ENCODE data around the gene RGL4. TPM values are rescaled to one million over a fixed set of nuclear protein-coding genes. Genes with fewer than 3 reads are reported as not detected.
"Not testable (repeated sequence)": the region's sequence is repeated elsewhere in the genome, so short reads cannot be mapped to it uniquely, and the experiment has no call there.

The RGL4 gene, protein sequence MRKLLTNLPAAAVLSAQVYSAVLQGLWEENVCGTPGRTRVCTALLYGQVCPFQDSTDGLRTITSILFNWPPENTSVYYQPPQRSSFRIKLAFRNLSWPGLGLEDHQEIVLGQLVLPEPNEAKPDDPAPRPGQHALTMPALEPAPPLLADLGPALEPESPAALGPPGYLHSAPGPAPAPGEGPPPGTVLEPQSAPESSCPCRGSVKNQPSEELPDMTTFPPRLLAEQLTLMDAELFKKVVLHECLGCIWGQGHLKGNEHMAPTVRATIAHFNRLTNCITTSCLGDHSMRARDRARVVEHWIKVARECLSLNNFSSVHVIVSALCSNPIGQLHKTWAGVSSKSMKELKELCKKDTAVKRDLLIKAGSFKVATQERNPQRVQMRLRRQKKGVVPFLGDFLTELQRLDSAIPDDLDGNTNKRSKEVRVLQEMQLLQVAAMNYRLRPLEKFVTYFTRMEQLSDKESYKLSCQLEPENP
- under 1 TPM; 0.40 to 0.73 TPM for polyA plus RNA-seq

DNA sequence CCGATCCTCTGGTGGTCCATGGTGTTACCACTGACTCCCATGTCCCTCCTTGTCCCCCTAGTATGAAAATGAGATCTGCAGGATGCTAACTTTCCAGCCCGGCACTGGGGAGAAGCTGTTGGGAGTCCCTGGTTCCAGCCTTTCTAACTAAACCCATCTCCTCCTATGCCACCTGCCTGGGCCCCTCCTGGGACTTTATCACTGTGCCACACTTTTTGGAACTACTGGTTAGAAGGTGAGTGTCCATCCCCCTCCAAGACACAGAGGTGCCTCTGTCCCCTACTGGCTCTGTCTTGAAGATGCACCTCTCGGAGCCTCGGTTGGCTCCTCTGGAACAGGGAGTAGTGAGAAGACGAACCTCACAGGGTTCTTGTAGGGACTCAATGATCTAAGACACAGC is at the start of gene RGL4:
Gene RGL4 (plus strand): TSS at position 301 of the 400 bp plus-strand sequence. CDS start 1,018 bp downstream, outside the sequence.
- Histone ChIP-seq H3K4me1 (ENCODE audit: control insufficient read depth in 2 of 2, insufficient read depth in 2 of 2, low read length in 1 of 2) (no peaks in the 10 kb centered on the region), H3K9me3 (ENCODE audit: control insufficient read depth in 2 of 2, insufficient read depth in 1 of 2, low read depth in 1 of 2, low read length in 1 of 2) (no peaks in the 10 kb centered on the region), H3K4me3 (ENCODE audit: low read depth in 1 of 2, low read length in 2 of 2) (no peak within 1 kb of the TSS), H3K36me3 (ENCODE audit: control insufficient read depth in 2 of 2, insufficient read depth in 2 of 2, low read length in 1 of 2) (peaks cover 11 to 34% of the 10 kb centered on the region in 2 donors), H3K27ac (ENCODE audit: low read depth in 2 of 2, low read length in 1 of 2) (no peak within 1 kb of the TSS), H3K27me3 (ENCODE audit: control insufficient read depth in 1 of 2, insufficient read depth in 2 of 2, low read length in 2 of 2) (no peaks in the 10 kb centered on the region)
- 93 to 96% methylated on average over 5 of the region's 5 CpGs for WGBS, 2 donors

GRCh38 chr22:23646526-23646925 is 44.3 kb upstream of the RGL4 start:
- 97 to 98% methylated on average over 7 of the region's 7 CpGs for WGBS, 2 donors
- not testable (repeated sequence) for H3K36me3 ChIP-seq (ENCODE audit: control insufficient read depth in 2 of 2, insufficient read depth in 2 of 2, low read length in 1 of 2); H3K4me1 ChIP-seq (ENCODE audit: control insufficient read depth in 2 of 2, insufficient read depth in 2 of 2, low read length in 1 of 2); H3K9me3 ChIP-seq (ENCODE audit: control insufficient read depth in 2 of 2, insufficient read depth in 1 of 2, low read depth in 1 of 2, low read length in 1 of 2); H3K4me3 ChIP-seq (ENCODE audit: low read depth in 1 of 2, low read length in 2 of 2); H3K27me3 ChIP-seq (ENCODE audit: control insufficient read depth in 1 of 2, insufficient read depth in 2 of 2, low read length in 2 of 2); H3K27ac ChIP-seq (ENCODE audit: low read depth in 2 of 2, low read length in 1 of 2)

GRCh38 chr22:23649071-23649501 is 41.7 kb upstream of the RGL4 start:
- H3K36me3 ChIP-seq (ENCODE audit: control insufficient read depth in 2 of 2, insufficient read depth in 2 of 2, low read length in 1 of 2): peaks cover 0 to 7% of the 10 kb centered on the region in 2 donors
- 86 to 93% methylated on average over 18 of the region's 18 CpGs for WGBS, 2 donors
- H3K4me3 ChIP-seq (ENCODE audit: low read depth in 1 of 2, low read length in 2 of 2): no peak overlapping the region
- H3K27ac ChIP-seq (ENCODE audit: low read depth in 2 of 2, low read length in 1 of 2): no peak overlapping the region
- no peaks in the 10 kb centered on the region for H3K9me3 ChIP-seq (ENCODE audit: control insufficient read depth in 2 of 2, insufficient read depth in 1 of 2, low read depth in 1 of 2, low read length in 1 of 2)
- no peaks in the 10 kb centered on the region for H3K4me1 ChIP-seq (ENCODE audit: control insufficient read depth in 2 of 2, insufficient read depth in 2 of 2, low read length in 1 of 2)
- no peaks in the 10 kb centered on the region for H3K27me3 ChIP-seq (ENCODE audit: control insufficient read depth in 1 of 2, insufficient read depth in 2 of 2, low read length in 2 of 2)

DNA sequence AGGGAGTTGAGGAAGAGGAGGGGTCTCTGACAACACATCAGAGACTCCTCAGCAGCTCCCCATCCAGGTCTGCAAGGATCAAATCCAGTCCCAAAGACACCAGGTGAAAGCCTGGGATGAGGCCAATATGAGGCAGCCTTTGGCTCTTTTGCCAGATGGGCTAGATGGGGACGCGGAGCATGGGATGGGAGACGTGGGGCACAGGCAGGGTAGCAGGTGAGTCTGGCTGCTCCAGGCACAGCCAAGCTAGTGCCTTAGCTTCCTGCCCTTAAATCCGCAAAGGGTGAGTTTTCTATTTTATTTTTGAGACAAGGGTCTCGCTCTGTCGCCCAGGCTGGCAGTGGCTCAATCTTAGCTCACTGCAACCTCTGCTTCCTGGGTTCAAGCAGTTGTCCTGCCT is 39.1 kb upstream of the RGL4 start:
- 93 to 95% methylated on average over 6 of the region's 6 CpGs for WGBS, 2 donors
- Histone ChIP-seq H3K36me3 (ENCODE audit: control insufficient read depth in 2 of 2, insufficient read depth in 2 of 2, low read length in 1 of 2) (peaks cover 0 to 10% of the 10 kb centered on the region in 2 donors), H3K9me3 (ENCODE audit: control insufficient read depth in 2 of 2, insufficient read depth in 1 of 2, low read depth in 1 of 2, low read length in 1 of 2) (no peaks in the 10 kb centered on the region), H3K4me3 (ENCODE audit: low read depth in 1 of 2, low read length in 2 of 2) (no peak overlapping the region), H3K4me1 (ENCODE audit: control insufficient read depth in 2 of 2, insufficient read depth in 2 of 2, low read length in 1 of 2) (no peaks in the 10 kb centered on the region), H3K27me3 (ENCODE audit: control insufficient read depth in 1 of 2, insufficient read depth in 2 of 2, low read length in 2 of 2) (no peaks in the 10 kb centered on the region), H3K27ac (ENCODE audit: low read depth in 2 of 2, low read length in 1 of 2) (no peak overlapping the region)

DNA sequence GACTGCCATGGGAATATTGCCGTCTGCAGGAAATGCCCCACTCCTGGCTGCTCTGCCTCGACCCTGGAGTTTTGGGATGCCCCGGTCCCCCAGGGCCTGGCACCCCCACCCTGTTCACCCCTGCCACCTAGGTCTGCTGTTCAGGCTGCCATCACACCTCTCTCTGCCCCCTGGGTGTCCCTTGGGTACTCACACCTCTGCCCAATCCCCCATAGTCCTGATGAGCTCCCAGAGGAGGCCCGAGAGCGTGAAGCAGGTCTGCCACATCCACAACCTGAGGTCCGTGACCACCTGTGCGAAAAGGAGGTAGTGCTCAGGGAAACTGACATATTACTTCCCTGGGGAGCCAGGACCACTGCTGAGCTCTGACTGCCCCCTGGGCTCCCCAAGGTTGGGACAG is 38.5 kb upstream of the RGL4 start:
- WGBS, 2 donors: 93 to 95% methylated on average over 7 of the region's 7 CpGs
- no peak overlapping the region for H3K27ac ChIP-seq (ENCODE audit: low read depth in 2 of 2, low read length in 1 of 2)
- H3K9me3 ChIP-seq (ENCODE audit: control insufficient read depth in 2 of 2, insufficient read depth in 1 of 2, low read depth in 1 of 2, low read length in 1 of 2): no peaks in the 10 kb centered on the region
- H3K4me3 ChIP-seq (ENCODE audit: low read depth in 1 of 2, low read length in 2 of 2): no peak overlapping the region
- no peaks in the 10 kb centered on the region for H3K27me3 ChIP-seq (ENCODE audit: control insufficient read depth in 1 of 2, insufficient read depth in 2 of 2, low read length in 2 of 2)
- peaks cover 0 to 10% of the 10 kb centered on the region in 2 donors for H3K36me3 ChIP-seq (ENCODE audit: control insufficient read depth in 2 of 2, insufficient read depth in 2 of 2, low read length in 1 of 2)
- no peaks in the 10 kb centered on the region for H3K4me1 ChIP-seq (ENCODE audit: control insufficient read depth in 2 of 2, insufficient read depth in 2 of 2, low read length in 1 of 2)

GRCh38 chr22:23652711-23653110 is 38.1 kb upstream of the RGL4 start:
- no peaks in the 10 kb centered on the region for H3K4me1 ChIP-seq (ENCODE audit: control insufficient read depth in 2 of 2, insufficient read depth in 2 of 2, low read length in 1 of 2)
- H3K4me3 ChIP-seq (ENCODE audit: low read depth in 1 of 2, low read length in 2 of 2): no peak overlapping the region
- peaks cover 0 to 10% of the 10 kb centered on the region in 2 donors for H3K36me3 ChIP-seq (ENCODE audit: control insufficient read depth in 2 of 2, insufficient read depth in 2 of 2, low read length in 1 of 2)
- H3K27me3 ChIP-seq (ENCODE audit: control insufficient read depth in 1 of 2, insufficient read depth in 2 of 2, low read length in 2 of 2): no peaks in the 10 kb centered on the region
- no peaks in the 10 kb centered on the region for H3K9me3 ChIP-seq (ENCODE audit: control insufficient read depth in 2 of 2, insufficient read depth in 1 of 2, low read depth in 1 of 2, low read length in 1 of 2)
- no peak overlapping the region for H3K27ac ChIP-seq (ENCODE audit: low read depth in 2 of 2, low read length in 1 of 2)
- WGBS, 2 donors: 96 to 98% methylated on average over 8 of the region's 8 CpGs

DNA sequence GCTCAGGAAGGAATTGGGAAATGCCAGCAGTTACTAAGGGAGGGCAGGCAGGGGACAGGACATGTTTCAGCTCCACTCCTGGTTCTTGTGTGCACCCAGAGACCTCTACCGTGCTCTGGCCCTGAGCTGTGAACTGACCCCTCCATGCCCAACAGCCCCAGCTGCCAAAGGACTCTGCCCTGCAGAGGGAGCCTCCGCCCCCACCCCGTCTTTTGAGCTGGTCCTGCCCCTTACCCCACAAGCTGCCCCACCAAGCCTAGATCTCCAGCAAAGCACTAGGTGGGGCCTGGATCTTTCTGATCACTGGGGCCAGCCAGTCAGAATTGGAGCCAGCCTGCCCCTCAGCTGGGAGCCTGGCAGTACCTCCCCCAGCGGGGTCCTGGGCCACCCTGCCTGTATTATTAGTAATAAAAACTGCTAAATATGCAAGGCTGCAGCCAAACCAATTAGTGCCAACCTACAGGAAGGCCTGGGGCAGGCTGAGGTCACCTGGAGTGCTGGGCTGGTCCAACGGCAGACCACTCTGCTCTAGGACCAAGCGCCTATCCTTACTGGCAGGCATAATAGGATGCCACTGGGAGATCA is 34.8 kb upstream of the RGL4 start:
- WGBS, 2 donors: 90 to 92% methylated on average over 6 of the region's 6 CpGs
- peaks cover 0 to 13% of the 10 kb centered on the region in 2 donors for H3K36me3 ChIP-seq (ENCODE audit: control insufficient read depth in 2 of 2, insufficient read depth in 2 of 2, low read length in 1 of 2)
- H3K4me1 ChIP-seq (ENCODE audit: control insufficient read depth in 2 of 2, insufficient read depth in 2 of 2, low read length in 1 of 2): no peaks in the 10 kb centered on the region
- no peaks in the 10 kb centered on the region for H3K27me3 ChIP-seq (ENCODE audit: control insufficient read depth in 1 of 2, insufficient read depth in 2 of 2, low read length in 2 of 2)
- H3K4me3 ChIP-seq (ENCODE audit: low read depth in 1 of 2, low read length in 2 of 2): no peak overlapping the region
- no peaks in the 10 kb centered on the region for H3K9me3 ChIP-seq (ENCODE audit: control insufficient read depth in 2 of 2, insufficient read depth in 1 of 2, low read depth in 1 of 2, low read length in 1 of 2)
- no peak overlapping the region for H3K27ac ChIP-seq (ENCODE audit: low read depth in 2 of 2, low read length in 1 of 2)

- Histone ChIP-seq H3K27me3 (ENCODE audit: control insufficient read depth in 1 of 2, insufficient read depth in 2 of 2, low read length in 2 of 2) (no peaks in the 10 kb centered on the region), H3K4me3 (ENCODE audit: low read depth in 1 of 2, low read length in 2 of 2) (no peak overlapping the region), H3K9me3 (ENCODE audit: control insufficient read depth in 2 of 2, insufficient read depth in 1 of 2, low read depth in 1 of 2, low read length in 1 of 2) (no peaks in the 10 kb centered on the region), H3K4me1 (ENCODE audit: control insufficient read depth in 2 of 2, insufficient read depth in 2 of 2, low read length in 1 of 2) (no peaks in the 10 kb centered on the region), H3K27ac (ENCODE audit: low read depth in 2 of 2, low read length in 1 of 2) (no peak overlapping the region), H3K36me3 (ENCODE audit: control insufficient read depth in 2 of 2, insufficient read depth in 2 of 2, low read length in 1 of 2) (peaks cover 0 to 12% of the 10 kb centered on the region in 2 donors)
- 72 to 80% methylated on average over 5 of the region's 5 CpGs for WGBS, 2 donors
These were observed 33.1 kb upstream of the RGL4 start for GRCh38 chr22:23657727-23658126.

- not testable (repeated sequence) for H3K27ac ChIP-seq (ENCODE audit: low read depth in 2 of 2, low read length in 1 of 2); H3K9me3 ChIP-seq (ENCODE audit: control insufficient read depth in 2 of 2, insufficient read depth in 1 of 2, low read depth in 1 of 2, low read length in 1 of 2); H3K4me3 ChIP-seq (ENCODE audit: low read depth in 1 of 2, low read length in 2 of 2); H3K4me1 ChIP-seq (ENCODE audit: control insufficient read depth in 2 of 2, insufficient read depth in 2 of 2, low read length in 1 of 2); H3K27me3 ChIP-seq (ENCODE audit: control insufficient read depth in 1 of 2, insufficient read depth in 2 of 2, low read length in 2 of 2); H3K36me3 ChIP-seq (ENCODE audit: control insufficient read depth in 2 of 2, insufficient read depth in 2 of 2, low read length in 1 of 2)
- WGBS, 2 donors: 88 to 95% methylated on average over 4 of the region's 4 CpGs
These were observed 30.4 kb upstream of the RGL4 start for GRCh38 chr22:23660381-23660780.

Measured in esophagus (tissue), 2 donors.